Measurements from ENCODE around the gene DOCK8. TPM values are rescaled to one million over a fixed set of nuclear protein-coding genes. Genes with fewer than 3 reads are reported as not detected.

DOCK8 gene
- polyA plus RNA-seq, 1 donor = 15.2 TPM

GRCh38 chr9:419571-420171 lies 205.0 kb downstream of the DOCK8 start:
- DNase-seq = no peak

GRCh38 chr9:421896-422295 lies 207.2 kb downstream of the DOCK8 start:
- no peak for DNase-seq

DNA sequence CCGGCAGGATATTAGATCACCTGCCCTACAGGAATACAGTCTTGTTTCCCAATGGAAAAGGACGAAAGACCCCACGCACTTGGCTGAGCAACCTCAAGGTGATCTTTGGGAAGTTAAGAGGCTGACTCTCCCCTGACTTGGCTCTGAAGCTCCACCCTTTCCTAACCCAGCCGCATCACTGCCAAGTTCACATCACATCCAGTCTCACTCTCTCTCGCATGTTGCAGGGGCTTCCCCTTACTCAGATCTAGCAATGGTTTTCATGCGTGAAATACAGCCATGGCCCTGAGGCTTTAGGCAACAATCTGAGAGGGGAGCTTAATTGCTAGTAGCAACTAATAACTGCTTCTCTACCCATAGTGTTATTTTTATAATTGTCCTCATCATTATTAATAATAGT lies 211.6 kb downstream of the DOCK8 start:
- DNase-seq = no peak

- no peak for DNase-seq
Observed at GRCh38 chr9:426976-427375, 212.3 kb downstream of the DOCK8 start.

DNA sequence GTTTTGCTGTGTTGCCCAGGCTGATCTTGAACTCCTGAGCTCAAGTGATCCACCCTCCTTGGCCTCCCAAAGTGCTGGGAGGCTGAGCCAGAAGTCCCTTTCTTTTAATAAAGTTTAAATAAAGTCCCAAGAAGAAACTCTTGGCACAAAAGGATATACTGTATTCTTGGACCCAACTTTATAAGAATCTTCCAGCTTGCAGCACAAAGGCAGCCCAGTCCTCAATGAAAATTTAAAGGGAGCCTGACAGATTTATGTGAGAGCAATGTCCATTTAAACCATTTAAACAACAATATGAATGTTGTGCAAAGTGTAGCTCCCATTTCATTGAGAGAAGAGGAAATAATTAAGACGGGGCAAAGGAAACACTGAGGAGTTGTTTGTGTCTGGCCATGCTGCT lies 217.0 kb downstream of the DOCK8 start:
- no peak for DNase-seq

GRCh38 chr9:436482-436881 lies 221.8 kb downstream of the DOCK8 start:
- DNase-seq = no peak

DNA sequence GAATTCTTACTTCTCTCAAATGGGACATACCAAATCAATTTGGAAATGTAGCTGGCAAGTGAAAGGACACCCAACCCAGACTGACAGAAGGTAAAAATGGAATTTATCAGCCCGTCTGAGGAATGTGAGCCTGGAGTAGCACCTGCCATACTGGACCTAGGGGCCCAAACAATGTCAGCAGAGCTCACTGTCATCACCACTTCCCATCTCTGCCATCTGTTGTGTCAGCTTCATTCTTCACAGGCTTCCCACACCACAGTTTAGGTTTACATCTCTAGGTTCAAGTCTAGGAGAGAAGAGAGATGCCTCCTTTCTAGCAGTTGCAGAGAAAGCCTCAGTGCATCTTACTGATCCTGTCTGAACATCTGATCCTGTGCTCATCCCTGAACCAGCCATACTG lies 222.4 kb downstream of the DOCK8 start:
- no peak for DNase-seq

GRCh38 chr9:437574-438001 lies 222.9 kb downstream of the DOCK8 start:
- no peak for DNase-seq

GRCh38 chr9:438066-438465 lies 223.4 kb downstream of the DOCK8 start:
- DNase-seq = no peak

DNA sequence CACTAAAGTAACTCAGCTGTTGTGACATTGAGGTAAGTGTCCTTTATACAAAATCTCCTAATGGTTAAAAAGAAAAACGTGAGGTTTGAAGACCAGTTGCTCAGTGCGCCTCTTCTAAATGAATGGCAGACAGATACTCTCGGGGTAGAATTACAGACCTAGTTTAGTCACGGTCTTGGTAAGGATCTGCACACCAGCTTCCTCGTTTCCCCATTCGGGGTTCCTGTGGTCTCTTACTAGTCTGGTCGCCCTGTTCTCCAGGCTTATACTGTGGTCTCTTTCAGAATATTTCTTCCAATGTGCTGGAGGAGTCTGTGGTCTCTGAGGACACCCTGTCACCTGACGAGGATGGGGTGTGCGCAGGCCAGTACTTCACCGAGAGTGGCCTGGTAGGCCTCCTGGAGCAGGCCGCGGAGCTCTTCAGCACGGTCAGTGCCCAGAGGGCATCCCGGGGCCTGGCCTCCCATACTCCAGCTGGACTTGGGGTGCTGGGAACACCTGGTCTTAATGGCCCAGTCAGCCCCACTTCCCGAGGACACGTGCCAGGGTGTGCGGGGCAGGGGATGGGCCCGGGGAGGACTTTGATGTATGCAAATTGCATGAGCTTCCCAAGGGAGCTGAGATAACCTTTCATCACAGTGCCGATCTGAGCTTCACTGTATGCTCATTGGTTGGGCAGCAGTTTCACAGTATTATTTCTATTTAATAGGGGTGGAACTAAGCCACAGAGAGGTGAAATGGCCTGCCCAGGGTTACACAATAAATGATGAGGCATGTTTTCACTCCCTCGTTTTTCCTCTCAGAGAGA lies 224.5 kb downstream of the DOCK8 start:
- no peak for DNase-seq

DNA sequence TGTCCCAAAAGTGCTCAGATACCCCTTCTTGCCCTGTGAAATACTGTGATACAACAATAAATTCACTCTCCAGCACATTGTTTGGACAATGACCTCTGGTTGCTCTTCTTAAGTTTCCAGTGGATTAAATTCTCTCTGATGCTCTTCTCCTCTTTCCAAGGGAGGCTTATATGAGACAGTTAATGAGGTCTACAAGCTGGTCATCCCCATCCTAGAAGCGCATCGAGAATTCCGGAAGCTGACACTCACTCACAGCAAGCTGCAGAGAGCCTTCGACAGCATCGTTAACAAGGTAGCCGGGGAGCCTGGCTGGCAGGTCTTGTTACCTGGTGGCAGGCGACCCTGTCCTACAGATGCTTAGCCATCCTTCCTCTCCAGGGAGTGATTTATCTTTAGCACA lies 226.5 kb downstream of the DOCK8 start:
- DNase-seq = peak; percentile 72

DNA sequence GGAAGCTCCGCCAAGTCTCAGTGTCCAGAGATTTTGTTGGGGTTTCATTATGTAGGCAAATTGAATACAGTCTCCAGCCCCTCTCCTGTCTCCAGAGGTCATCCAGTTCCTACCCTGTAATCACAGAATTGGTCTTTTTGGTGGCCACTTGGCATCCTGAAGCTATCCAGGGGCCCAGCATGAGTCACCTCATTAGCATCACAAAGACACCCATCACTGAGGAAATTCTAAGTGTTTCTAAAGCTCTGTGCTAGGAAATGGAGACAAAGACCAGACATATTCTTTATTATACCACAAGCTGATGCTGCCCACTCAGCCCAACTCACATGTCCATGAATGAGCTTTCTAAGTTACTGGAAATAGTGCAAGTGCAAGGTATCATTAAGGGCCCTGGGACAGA lies 229.9 kb downstream of the DOCK8 start:
- DNase-seq = no peak

DNA sequence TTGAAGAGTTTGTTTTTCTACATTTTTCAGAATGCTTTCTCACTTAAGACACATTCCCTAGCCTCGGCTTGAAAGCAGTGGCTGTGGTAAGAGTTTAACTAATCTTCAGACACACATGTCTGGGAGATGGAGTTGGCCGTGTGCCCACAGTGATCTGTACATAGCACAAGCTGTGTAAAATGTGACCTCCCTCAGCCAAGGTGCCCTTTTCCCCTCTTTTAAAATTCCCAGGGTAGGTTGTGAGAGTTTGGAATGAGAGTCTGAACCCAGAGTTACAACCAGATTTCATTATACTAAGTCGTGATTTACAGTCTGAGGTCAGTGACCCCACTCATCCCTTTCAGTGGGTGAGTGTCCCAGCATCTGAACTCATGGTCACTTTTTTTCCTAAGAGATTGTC lies 230.4 kb downstream of the DOCK8 start:
- DNase-seq = no peak

DNA sequence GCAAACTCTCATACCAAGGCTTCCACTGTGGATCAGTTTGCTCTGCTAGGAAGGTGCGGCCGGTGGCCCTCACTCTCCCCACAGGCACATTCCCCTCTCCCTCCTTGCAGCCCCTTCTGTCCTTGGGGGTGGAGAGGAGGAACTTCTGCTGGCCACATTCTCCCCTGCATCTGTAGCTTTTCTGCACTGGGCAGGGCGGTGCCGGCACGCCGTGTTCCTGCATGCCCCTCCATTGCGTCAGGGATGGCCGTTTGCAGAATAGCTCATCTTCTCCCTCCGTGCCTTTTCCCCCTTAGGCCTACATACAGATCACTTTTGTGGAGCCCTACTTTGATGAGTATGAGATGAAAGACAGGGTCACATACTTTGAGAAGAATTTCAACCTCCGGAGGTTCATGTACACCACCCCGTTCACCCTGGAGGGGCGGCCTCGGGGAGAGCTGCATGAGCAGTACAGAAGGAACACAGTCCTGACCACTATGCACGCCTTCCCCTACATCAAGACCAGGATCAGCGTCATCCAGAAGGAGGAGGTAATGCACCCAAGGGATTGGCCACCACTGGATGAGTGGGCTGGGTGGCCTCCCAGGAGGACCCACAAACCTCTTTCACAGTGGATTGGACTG lies 231.5 kb downstream of the DOCK8 start:
- DNase-seq = no peak

- no peak for DNase-seq
Observed at GRCh38 chr9:447230-448025, 232.8 kb downstream of the DOCK8 start.

- DNase-seq = no peak
Observed at GRCh38 chr9:450057-450456, 235.4 kb downstream of the DOCK8 start.

DNA sequence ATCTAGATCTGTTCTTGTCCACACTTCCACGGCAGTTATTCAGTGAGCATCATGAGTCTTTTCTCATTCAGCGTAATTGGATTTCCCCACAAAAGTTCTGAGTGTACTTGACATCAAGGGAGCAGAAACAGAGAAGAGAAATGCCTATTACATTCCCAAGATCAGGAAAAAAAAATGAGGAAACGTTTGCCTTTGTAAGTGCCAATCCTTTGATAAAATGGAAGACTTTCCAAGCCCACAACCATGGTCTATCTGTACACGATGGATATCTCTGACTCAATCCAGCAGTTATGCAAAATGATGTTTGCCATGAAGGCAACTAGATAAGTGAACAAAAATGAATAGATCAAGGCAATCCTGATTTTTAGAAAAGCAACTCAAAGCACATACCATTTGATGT lies 235.9 kb downstream of the DOCK8 start:
- no peak for DNase-seq

DNA sequence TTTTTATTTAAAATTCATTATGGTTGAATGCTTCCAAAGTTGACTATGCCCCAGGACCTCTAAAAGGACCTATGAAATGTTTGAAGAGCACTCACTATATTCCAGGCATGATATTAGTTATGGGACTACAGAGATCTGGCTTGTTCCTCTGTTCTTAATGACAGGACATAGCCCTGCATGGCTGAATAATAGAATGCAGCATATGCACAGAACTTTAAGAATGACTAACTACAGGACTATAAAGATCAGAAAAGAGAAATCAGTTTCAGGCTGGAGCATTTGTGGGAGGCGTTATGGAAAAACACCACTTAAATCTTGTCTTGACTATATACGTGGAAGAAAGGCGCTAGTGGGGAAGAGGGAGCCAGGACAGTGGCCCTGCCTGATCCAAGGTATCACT lies 239.2 kb downstream of the DOCK8 start:
- DNase-seq = no peak

DNA sequence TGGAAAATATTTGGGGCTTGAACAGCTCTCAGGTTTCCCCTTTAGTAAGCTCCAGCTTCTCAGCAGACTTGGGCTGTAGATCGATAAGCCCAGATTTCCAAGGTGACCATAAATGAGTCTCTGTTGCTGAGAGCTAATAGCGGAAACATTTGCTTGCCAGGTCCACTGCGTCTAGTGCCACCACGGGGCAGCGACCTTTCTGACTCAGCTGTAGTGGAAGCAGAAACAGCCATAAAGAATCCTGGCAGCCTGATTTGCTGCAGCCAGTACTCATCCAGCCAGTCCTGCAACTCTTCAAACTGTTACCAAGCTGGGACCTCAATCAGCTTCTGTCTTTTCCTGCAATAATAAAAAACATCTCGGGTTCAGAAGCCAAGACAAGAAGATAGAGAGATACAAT lies 241.7 kb downstream of the DOCK8 start:
- no peak for DNase-seq

DNA sequence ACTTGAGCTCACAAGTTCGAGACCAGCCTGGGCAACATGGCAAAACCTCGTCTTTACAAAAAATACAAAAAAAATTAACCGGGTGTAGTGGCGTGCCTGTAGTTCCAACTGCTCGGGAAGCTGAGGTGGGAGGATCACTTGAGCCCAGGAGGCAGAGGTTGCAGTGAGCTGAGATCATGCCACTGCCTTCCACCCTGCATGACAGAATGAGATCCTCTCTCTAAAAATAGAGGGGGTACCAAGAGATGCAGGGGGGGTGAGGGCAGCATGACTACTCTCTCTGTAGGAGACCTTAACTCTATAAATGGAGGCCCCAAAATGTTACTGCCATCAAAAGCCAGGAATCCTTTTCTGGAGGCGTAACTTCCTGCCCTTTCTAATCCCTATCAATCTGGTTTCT lies 243.9 kb downstream of the DOCK8 start:
- DNase-seq = no peak

DNA sequence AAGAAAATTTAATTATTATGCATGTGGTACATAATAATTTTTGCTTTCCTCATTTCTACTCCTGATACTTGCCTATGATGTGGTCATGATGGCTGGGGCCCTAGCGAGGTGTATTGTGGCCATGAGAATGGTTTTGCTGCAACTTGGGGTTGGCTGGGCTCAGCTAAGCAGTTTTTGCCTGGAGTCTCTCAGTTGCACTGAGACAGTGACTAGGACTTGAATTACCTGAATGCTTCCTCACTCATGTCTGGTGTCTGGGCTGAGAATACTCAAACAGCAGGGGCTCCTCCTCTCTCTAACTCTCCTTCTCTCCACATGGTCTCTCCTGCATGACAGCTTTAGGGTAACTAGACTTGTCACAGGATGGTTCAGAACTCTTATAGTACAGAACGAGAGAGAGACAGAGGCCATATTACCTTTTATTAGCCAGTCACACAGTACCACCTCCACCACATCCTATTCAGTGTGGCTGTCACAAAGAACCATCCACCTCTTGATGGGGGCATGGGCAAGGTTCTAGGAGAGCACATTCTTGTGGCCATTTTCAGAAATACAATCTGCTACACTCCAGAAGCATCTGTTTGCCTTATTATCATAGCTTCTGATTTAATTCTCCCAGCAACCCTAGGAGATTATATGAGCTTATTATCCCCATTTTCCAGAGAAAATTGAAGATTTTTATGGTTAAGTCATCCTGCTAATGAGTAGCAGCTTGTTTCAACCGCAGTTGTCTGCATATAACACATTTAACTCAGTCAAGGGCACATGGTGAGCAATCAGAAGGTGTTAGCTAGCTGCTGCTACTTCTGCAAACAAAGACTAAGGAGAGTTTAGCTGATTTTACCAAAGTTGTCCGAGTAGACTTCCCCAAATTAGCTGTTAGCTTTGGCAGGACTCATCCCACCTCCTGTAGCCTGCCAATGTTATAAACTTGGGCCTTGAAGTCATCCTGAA lies 245.1 kb downstream of the DOCK8 start:
- no peak for DNase-seq

DNA sequence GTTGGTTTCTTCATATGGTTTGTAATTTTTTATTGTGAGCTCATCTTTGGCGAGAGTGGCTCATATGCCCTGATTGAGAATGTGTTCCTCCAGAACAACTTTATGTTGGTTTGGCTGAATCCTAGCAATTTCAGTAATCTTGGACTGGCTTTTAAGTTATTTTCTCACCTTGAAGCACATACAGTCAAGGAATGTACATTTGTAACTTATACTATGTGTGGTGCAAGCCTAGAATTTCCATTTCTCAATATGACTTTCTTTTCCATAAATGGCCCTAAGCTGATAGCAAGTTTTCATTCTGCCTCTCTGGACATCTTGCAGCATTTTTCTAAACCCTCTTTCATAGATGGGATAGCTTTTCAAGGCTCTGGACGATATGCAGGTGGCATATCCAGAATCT lies 247.5 kb downstream of the DOCK8 start:
- no peak for DNase-seq

All from left kidney (tissue), 2 donors.